Gastroesophageal sphincter (tissue), 3 donors: ENCODE measurements around the gene PTPRD.

ENCODE experiments used
- EP300 ChIP-seq: sonication (generic); formaldehyde crosslinking; IDR thresholded peaks from one replicate; pipeline ENCODE4 v1.6.1; 2017; ENCODE audit warnings: antibody characterized with exemption, mild to moderate bottlenecking
- TF ChIP-seq, protein P1 (sequence below), 4 experiments: fragments of 200-600 bp in 2 of 4; fragments of 450-650 bp in 2 of 4; sonication (generic) in 1 of 4; IDR thresholded peaks; one replicate each; pipeline ENCODE4 v1.5.1; 2017 to 2019; ENCODE audit warnings: antibody characterized with exemption in 4 of 4, mild to moderate bottlenecking in 2 of 4, moderate library complexity in 2 of 4

DNA sequence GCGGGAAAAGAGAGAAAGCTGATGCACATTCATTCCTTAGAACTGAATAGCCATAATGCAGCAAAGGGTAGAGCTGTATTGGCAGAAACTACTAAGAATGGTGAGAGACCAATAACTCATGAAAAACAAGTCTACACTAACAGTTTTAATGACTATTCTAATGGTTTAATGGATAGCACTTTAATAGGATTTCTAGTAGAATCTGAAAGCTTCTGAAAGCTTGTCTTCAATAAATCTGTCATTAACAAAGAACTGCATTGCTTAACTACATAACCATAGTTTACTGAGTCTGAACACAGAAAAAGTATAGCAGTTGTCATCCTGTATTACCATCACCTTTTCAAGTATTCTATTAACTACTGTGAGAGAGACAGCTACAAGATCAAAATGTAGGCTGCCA lies 2195.5 kb downstream of the PTPRD start:
- TF ChIP-seq, protein P1, sequence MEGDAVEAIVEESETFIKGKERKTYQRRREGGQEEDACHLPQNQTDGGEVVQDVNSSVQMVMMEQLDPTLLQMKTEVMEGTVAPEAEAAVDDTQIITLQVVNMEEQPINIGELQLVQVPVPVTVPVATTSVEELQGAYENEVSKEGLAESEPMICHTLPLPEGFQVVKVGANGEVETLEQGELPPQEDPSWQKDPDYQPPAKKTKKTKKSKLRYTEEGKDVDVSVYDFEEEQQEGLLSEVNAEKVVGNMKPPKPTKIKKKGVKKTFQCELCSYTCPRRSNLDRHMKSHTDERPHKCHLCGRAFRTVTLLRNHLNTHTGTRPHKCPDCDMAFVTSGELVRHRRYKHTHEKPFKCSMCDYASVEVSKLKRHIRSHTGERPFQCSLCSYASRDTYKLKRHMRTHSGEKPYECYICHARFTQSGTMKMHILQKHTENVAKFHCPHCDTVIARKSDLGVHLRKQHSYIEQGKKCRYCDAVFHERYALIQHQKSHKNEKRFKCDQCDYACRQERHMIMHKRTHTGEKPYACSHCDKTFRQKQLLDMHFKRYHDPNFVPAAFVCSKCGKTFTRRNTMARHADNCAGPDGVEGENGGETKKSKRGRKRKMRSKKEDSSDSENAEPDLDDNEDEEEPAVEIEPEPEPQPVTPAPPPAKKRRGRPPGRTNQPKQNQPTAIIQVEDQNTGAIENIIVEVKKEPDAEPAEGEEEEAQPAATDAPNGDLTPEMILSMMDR (IDR thresholded peaks at IDR 0.05), result no peak
- no peak for TF ChIP-seq EP300
